Kidney epithelial cell (primary cell): ENCODE data around the gene AGBL4. TPM values are rescaled to one million over a fixed set of nuclear protein-coding genes. Genes with fewer than 3 reads are reported as not detected.
"Not testable (repeated sequence)": the region's sequence is repeated elsewhere in the genome, so short reads cannot be mapped to it uniquely, and the experiment has no call there.

Experiments
- DNase-seq: peaks from one replicate; pipeline ENCODE4 v3.0.0-alpha.2; 2010; ENCODE audit warnings: low read depth
- H3K27me3 ChIP-seq: 2 replicates; pipeline ENCODE4 v1.6.0; 2011; ENCODE audit warnings: low read length; ENCODE audit not compliant: control insufficient read depth, insufficient read depth
- H3K36me3 ChIP-seq: 2 replicates; pipeline ENCODE4 v1.5.1; 2011; ENCODE audit warnings: low read length; ENCODE audit not compliant: control insufficient read depth, insufficient read depth
- H3K4me3 ChIP-seq: 2 replicates; pipeline ENCODE4 v1.5.1; 2011; ENCODE audit warnings: low read depth, mild to moderate bottlenecking, control low read depth, low read length
- CTCF ChIP-seq: IDR thresholded peaks from 2 replicates; pipeline ENCODE4 v1.5.1; 2011; ENCODE audit warnings: mild to moderate bottlenecking, moderate library complexity, low read length, control low read depth, inconsistent platforms; ENCODE audit not compliant: insufficient read depth, poor library complexity, severe bottlenecking
- total RNA-seq: library from RNA; depleted of rRNA; stranded (reverse); fragments of >200 nt; gene quantifications from 2 replicates; pipeline ENCODE4 v1.2.3, GENCODE V29; 2015

Gene AGBL4
- total RNA-seq, 1 donor from 2014 or later: not detected

GRCh38 chr1:49864581-49864980 lies 159.2 kb downstream of the AGBL4 start:
- H3K27me3 ChIP-seq: no peaks in the 10 kb centered on the region
- no peak for DNase-seq
- no peaks in the 10 kb centered on the region for H3K36me3 ChIP-seq
- no peak for TF ChIP-seq CTCF
- no peak overlapping the region for H3K4me3 ChIP-seq

- no peak for DNase-seq
- no peak for TF ChIP-seq CTCF
- Histone ChIP-seq H3K4me3 (no peak overlapping the region), H3K27me3 (no peaks in the 10 kb centered on the region), H3K36me3 (no peaks in the 10 kb centered on the region)
Observed at GRCh38 chr1:49854741-49855140, 169.0 kb downstream of the AGBL4 start.

- DNase-seq: no peak
- no peak overlapping the region for H3K4me3 ChIP-seq
- no peaks in the 10 kb centered on the region for H3K36me3 ChIP-seq
- H3K27me3 ChIP-seq: no peaks in the 10 kb centered on the region
- TF ChIP-seq CTCF: no peak
Observed at GRCh38 chr1:49842596-49842995, 181.2 kb downstream of the AGBL4 start.

- Histone ChIP-seq H3K27me3 (no peaks in the 10 kb centered on the region), H3K36me3 (no peaks in the 10 kb centered on the region), H3K4me3 (no peak overlapping the region)
- TF ChIP-seq CTCF: no peak
- no peak for DNase-seq
Observed at GRCh38 chr1:49841767-49842166, 182.0 kb downstream of the AGBL4 start.

- DNase-seq: no peak
- no peak for TF ChIP-seq CTCF
- Histone ChIP-seq H3K27me3 (no peaks in the 10 kb centered on the region), H3K4me3 (no peak overlapping the region), H3K36me3 (no peaks in the 10 kb centered on the region)
Observed at GRCh38 chr1:49824261-49824660, 199.5 kb downstream of the AGBL4 start.

- H3K36me3 ChIP-seq: no peaks in the 10 kb centered on the region
- DNase-seq: no peak
- no peaks in the 10 kb centered on the region for H3K27me3 ChIP-seq
- H3K4me3 ChIP-seq: no peak overlapping the region
- TF ChIP-seq CTCF: no peak
Observed at GRCh38 chr1:49817681-49818080, 206.1 kb downstream of the AGBL4 start.

- H3K36me3 ChIP-seq, H3K27me3 ChIP-seq, DNase-seq, H3K4me3 ChIP-seq: not testable (repeated sequence)
Observed at GRCh38 chr1:49787013-49787412, 236.7 kb downstream of the AGBL4 start.
